NCI-H2107 (cell line): ENCODE data around the gene CDC42EP2.

Experiments used
- DNase-seq: peaks from one replicate; lab custom pipeline; 2025; lab: John Stamatoyannopoulos, UW

Gene CDC42EP2

GRCh38 chr11:65356394-65356972, 41.8 kb downstream of the CDC42EP2 start:
- DNase-seq, result no peak

DNA sequence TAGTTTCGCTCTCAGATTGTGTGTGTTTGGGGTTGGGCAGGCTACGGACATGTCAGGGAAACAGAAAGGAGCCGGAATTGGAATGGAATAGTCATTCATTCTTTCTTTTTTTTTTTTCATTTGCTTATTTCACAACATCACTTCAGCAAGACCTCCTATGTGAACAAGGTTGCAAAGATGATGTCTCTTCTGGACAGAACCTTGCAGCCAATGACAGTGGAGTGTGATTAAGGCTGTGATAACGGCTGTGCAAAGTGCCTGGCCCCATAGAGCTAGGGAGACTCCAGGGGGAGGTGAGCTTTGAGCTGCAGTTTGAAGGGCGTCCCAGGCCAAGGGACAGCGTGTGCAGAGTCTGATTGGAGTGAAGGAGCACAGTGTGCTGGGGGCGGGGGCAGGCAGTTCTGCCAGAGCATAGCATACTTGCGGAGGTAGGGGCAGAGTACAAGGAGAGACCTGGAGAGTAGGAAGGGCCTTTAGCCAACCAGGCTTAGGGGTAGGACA, 43.2 kb downstream of the CDC42EP2 start:
- DNase-seq, result no peak

DNA sequence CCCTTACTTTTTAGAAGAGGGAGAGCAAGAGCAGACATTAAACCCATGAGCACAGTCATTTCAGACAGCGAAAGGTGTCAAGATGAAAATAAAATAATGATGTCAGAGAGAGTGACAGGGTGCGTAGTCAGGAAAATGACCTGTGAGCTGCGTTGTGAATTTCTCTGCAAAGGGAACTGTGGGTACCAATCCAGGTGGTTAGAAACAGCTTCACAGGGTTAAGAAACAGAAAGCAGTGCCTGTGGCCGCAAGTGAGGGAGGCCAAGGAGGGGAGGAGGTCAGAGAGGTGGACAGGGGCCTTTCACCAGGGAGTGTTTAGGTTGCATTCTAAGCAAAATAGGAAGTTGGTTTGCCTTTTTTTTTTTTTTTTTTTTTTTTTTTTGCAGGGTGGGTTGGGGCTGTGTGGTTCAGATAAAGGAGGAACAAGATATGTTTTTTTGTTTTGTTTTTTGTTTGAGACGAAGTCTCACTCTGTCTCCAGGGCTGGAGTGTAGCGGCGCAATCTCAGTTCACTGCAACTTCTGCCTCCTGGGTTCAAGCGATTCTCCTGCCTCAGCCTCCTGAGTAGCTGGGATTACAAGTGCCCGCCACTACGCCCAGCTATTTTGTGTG, 47.8 kb downstream of the CDC42EP2 start:
- no peak for DNase-seq

DNA sequence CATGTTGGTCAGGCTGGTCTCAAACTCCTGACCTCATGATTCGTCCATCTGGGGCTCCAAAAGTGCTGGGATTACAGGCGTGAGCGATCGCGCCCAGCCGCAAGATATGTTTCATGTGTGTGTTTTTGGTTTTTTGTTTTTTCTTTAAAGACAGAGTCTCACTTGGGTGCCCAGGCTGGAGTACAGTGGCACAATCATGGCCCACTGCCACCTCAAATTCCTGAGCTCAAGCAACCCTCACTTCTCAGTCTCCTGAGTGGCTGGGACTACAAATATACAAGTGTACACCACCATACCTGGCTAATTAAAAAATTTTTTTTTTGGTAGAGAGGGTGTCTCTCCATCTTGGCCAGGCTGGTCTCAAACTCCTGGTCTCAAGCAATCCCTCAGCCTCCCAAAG, 48.3 kb downstream of the CDC42EP2 start:
- no peak for DNase-seq

DNA sequence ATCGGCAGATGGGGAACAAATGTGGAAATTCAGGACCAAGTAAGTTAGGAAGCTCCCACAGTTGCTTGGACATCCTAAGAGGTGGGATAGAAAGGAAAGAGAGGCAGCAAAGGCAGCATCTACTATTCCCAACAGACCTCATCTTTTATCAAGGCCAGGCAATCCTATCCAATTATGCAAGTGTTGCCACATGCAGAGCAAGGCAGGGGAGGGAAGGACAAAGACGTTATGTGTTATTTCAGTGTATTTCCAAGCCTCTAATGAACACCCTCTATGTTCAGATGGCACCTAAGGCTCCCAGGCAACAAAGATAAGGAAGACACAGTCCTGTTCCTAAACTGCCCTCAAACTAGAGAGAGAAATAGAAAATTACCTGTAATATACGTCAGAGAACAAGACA, 49.1 kb downstream of the CDC42EP2 start:
- DNase-seq, result no peak

DNA sequence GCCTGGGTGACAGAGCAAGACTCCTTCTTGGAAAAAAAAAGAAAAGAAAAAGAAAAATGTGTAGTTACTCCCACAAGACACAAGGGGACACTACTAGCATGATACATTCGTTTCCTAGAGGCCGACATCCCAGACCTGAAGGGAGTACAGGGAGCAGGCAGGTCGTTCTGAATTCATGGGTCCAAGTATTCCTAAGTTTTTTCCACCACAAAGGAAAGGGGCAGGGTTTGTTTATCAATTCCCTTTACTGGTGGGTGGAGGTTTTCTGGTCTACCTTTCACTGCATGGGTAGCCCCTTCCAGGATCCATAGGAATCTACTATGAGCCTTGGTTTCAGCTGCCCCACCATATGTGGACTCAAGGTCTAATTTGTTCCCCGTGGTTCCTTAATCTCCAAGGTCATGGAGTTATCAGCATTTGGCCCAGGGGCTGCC, 51.7 kb downstream of the CDC42EP2 start:
- DNase-seq, result peak; percentile 53

GRCh38 chr11:65370659-65371049, 56.0 kb downstream of the CDC42EP2 start:
- no peak for DNase-seq
